Activated CD4-positive, alpha-beta memory T cell treated with anti-CD3 and anti-CD28 coated beads for 36 hours (primary cell): ENCODE results near the gene FEV. TPM values are rescaled to one million over a fixed set of nuclear protein-coding genes. Genes with fewer than 3 reads are reported as not detected.

Source experiments
- CTCF ChIA-PET: fragments of 350-600 bp; sonication (Branson Sonifier 250); formaldehyde crosslinking; loops from one replicate; lab custom pipeline; 2021; ENCODE audit warnings: antibody characterized with exemption, inconsistent platforms; lab: Charles Lee
- POLR2A ChIA-PET: fragments of 350-600 bp; sonication (Branson Sonifier 250); formaldehyde crosslinking; loops from one replicate; lab custom pipeline; 2021; ENCODE audit warnings: antibody characterized with exemption; lab: Charles Lee
- DNase-seq: peaks from one replicate; pipeline ENCODE4 v3.0.0-alpha.2; 2020
- H3K27ac Mint-ChIP-seq: one replicate; pipeline ENCODE4 v1.8.0; 2021; ENCODE audit warnings: mixed read lengths
- H3K27me3 Mint-ChIP-seq: one replicate; pipeline ENCODE4 v1.8.0; 2021; ENCODE audit warnings: mixed read lengths
- H3K36me3 Mint-ChIP-seq: one replicate; pipeline ENCODE4 v1.8.0; 2021; ENCODE audit warnings: mixed read lengths
- H3K4me1 Mint-ChIP-seq: one replicate; pipeline ENCODE4 v1.8.0; 2021; ENCODE audit warnings: low read depth, mixed read lengths
- H3K4me3 Mint-ChIP-seq: one replicate; pipeline ENCODE4 v1.8.0; 2021; ENCODE audit warnings: mild to moderate bottlenecking, mixed read lengths
- H3K9me3 Mint-ChIP-seq: one replicate; pipeline ENCODE4 v1.8.0; 2021; ENCODE audit warnings: mixed read lengths
- intact Hi-C: fragments of 100-400 bp; cut with micrococcal nuclease; formaldehyde crosslinking; loops from one replicate; pipeline ENCODE4 v1.15.1; 2023
- total RNA-seq, 2 experiments: library from RNA; stranded (reverse); gene quantifications; one replicate each; pipeline ENCODE4 v1.2.3, GENCODE V29; 2021

Gene FEV
- total RNA-seq, 2 experiments from 2014 or later = not detected

- intact Hi-C loops = no loop called here
- no peaks in the 10 kb centered on the region for H3K36me3 Mint-ChIP-seq
- no peak overlapping the region for H3K4me3 Mint-ChIP-seq
- H3K9me3 Mint-ChIP-seq = no peaks in the 10 kb centered on the region
- H3K27ac Mint-ChIP-seq = no peak overlapping the region
- peaks cover 69% of the 10 kb centered on the region for H3K27me3 Mint-ChIP-seq
- POLR2A ChIA-PET = no interaction called here
- no peak for DNase-seq
- H3K4me1 Mint-ChIP-seq = peaks cover 14% of the 10 kb centered on the region
- CTCF ChIA-PET = interaction anchor here (0.9 to 1.4 kb wide), 2 partner anchors 19 to 33 kb away, joined by 4 to 5 read pairs; no protein-coding TSS in a partner anchor
Observed at GRCh38 chr2:218961229-218961628, 23.8 kb downstream of the FEV start.

GRCh38 chr2:218960309-218961165 lies 24.4 kb downstream of the FEV start:
- POLR2A ChIA-PET = no interaction called here
- intact Hi-C loops = no loop called here
- no peaks in the 10 kb centered on the region for H3K9me3 Mint-ChIP-seq
- H3K4me1 Mint-ChIP-seq = peaks cover 14% of the 10 kb centered on the region
- CTCF ChIA-PET = interaction anchor here (0.7 to 1.8 kb wide), 4 partner anchors 19 to 335 kb away, joined by 3 to 5 read pairs (median 4); no protein-coding TSS in a partner anchor
- no peak overlapping the region for H3K4me3 Mint-ChIP-seq
- DNase-seq = no peak
- H3K27ac Mint-ChIP-seq = no peak overlapping the region
- no peaks in the 10 kb centered on the region for H3K36me3 Mint-ChIP-seq
- H3K27me3 Mint-ChIP-seq = peaks cover 66% of the 10 kb centered on the region

- H3K4me3 Mint-ChIP-seq = no peak overlapping the region
- CTCF ChIA-PET = interaction anchor here (0.6 to 1.8 kb wide), 10 partner anchors 19 to 333 kb away, joined by 3 to 10 read pairs (median 4); no protein-coding TSS in a partner anchor
- H3K9me3 Mint-ChIP-seq = no peaks in the 10 kb centered on the region
- intact Hi-C loops = loop anchor here (1.0 kb wide), 1 partner anchor 51 kb away; no protein-coding TSS in a partner anchor
- H3K36me3 Mint-ChIP-seq = no peaks in the 10 kb centered on the region
- H3K27me3 Mint-ChIP-seq = peaks cover 66% of the 10 kb centered on the region
- no peak overlapping the region for H3K27ac Mint-ChIP-seq
- POLR2A ChIA-PET = no interaction called here
- DNase-seq = no peak
- peaks cover 14% of the 10 kb centered on the region for H3K4me1 Mint-ChIP-seq
Observed at GRCh38 chr2:218959761-218960308, 25.1 kb downstream of the FEV start.

- Mint-ChIP-seq H3K4me3 (peak within 1 kb of the TSS; percentile 48), H3K27ac (no peak within 1 kb of the TSS), H3K27me3 (peaks cover 65% of the 10 kb centered on the region), H3K36me3 (no peaks in the 10 kb centered on the region), H3K4me1 (peaks cover 14% of the 10 kb centered on the region), H3K9me3 (no peaks in the 10 kb centered on the region)
- ChIA-PET CTCF (interaction anchor here (0.6 to 1.8 kb wide), 8 partner anchors 20 to 334 kb away, joined by 3 to 10 read pairs (median 4); no protein-coding TSS in a partner anchor), POLR2A (no interaction called here)
- peak; percentile 85 for DNase-seq
- intact Hi-C loops = loop anchor here (1.0 kb wide), 1 partner anchor 50 kb away; no protein-coding TSS in a partner anchor
Observed at GRCh38 chr2:218959141-218959731, 25.7 kb downstream of the FEV start, which contains the start of gene CDK5R2. CDK5R2 (plus strand) TSS chr2:218959666; CDS start chr2:218959821, 155 bp downstream.

GRCh38 chr2:218958276-218958675 lies 26.7 kb downstream of the FEV start:
- Mint-ChIP-seq H3K9me3 (no peaks in the 10 kb centered on the region), H3K27ac (no peak overlapping the region), H3K4me1 (peaks cover 14% of the 10 kb centered on the region), H3K4me3 (no peak overlapping the region), H3K36me3 (no peaks in the 10 kb centered on the region), H3K27me3 (peaks cover 57% of the 10 kb centered on the region)
- intact Hi-C loops = no loop called here
- DNase-seq = no peak
- ChIA-PET CTCF (interaction anchor here (0.9 to 2.4 kb wide), 8 partner anchors 21 to 335 kb away, joined by 3 to 10 read pairs (median 4); no protein-coding TSS in a partner anchor), POLR2A (interaction anchor here (0.6 kb wide), 1 partner anchor 298 kb away, joined by 3 read pairs; no protein-coding TSS in a partner anchor)

GRCh38 chr2:218957671-218958070 lies 27.3 kb downstream of the FEV start:
- no peaks in the 10 kb centered on the region for H3K36me3 Mint-ChIP-seq
- intact Hi-C loops = no loop called here
- peaks cover 14% of the 10 kb centered on the region for H3K4me1 Mint-ChIP-seq
- DNase-seq = no peak
- CTCF ChIA-PET = interaction anchor here (1.2 to 2.4 kb wide), 4 partner anchors 23 to 82 kb away, joined by 3 to 7 read pairs (median 4); no protein-coding TSS in a partner anchor
- no peak overlapping the region for H3K4me3 Mint-ChIP-seq
- POLR2A ChIA-PET = interaction anchor here (0.6 kb wide), 1 partner anchor 297 kb away, joined by 3 read pairs; no protein-coding TSS in a partner anchor
- no peak overlapping the region for H3K27ac Mint-ChIP-seq
- H3K9me3 Mint-ChIP-seq = no peaks in the 10 kb centered on the region
- H3K27me3 Mint-ChIP-seq = peaks cover 51% of the 10 kb centered on the region

GRCh38 chr2:218956039-218956438 lies 28.9 kb downstream of the FEV start:
- Mint-ChIP-seq H3K9me3 (no peaks in the 10 kb centered on the region), H3K27me3 (peaks cover 38% of the 10 kb centered on the region), H3K4me3 (no peak overlapping the region), H3K36me3 (no peaks in the 10 kb centered on the region), H3K27ac (no peak overlapping the region), H3K4me1 (peaks cover 9% of the 10 kb centered on the region)
- intact Hi-C loops = no loop called here
- ChIA-PET POLR2A (no interaction called here), CTCF (interaction anchor here (2.2 to 2.4 kb wide), 2 partner anchors 58 to 80 kb away, joined by 4 to 7 read pairs; no protein-coding TSS in a partner anchor)
- no peak for DNase-seq

GRCh38 chr2:218954541-218955300 lies 30.3 kb downstream of the FEV start:
- ChIA-PET CTCF (interaction anchor here (0.9 to 1.1 kb wide), 2 partner anchors 26 to 57 kb away, joined by 3 to 4 read pairs; no protein-coding TSS in a partner anchor), POLR2A (no interaction called here)
- Mint-ChIP-seq H3K4me1 (peaks cover 5% of the 10 kb centered on the region), H3K9me3 (no peaks in the 10 kb centered on the region), H3K36me3 (no peaks in the 10 kb centered on the region), H3K4me3 (no peak overlapping the region), H3K27ac (no peak overlapping the region), H3K27me3 (peaks cover 36% of the 10 kb centered on the region)
- no peak for DNase-seq
- intact Hi-C loops = no loop called here

GRCh38 chr2:218953366-218953954 lies 31.5 kb downstream of the FEV start:
- DNase-seq = no peak
- Mint-ChIP-seq H3K4me1 (no peaks in the 10 kb centered on the region), H3K4me3 (no peak overlapping the region), H3K36me3 (no peaks in the 10 kb centered on the region), H3K9me3 (no peaks in the 10 kb centered on the region), H3K27ac (no peak overlapping the region), H3K27me3 (peaks cover 27% of the 10 kb centered on the region)
- POLR2A ChIA-PET = no interaction called here
- CTCF ChIA-PET = interaction anchor here (0.8 to 1.1 kb wide), 2 partner anchors 27 to 55 kb away, joined by 3 to 5 read pairs; no protein-coding TSS in a partner anchor
- intact Hi-C loops = no loop called here

- Mint-ChIP-seq H3K36me3 (no peaks in the 10 kb centered on the region), H3K27me3 (peaks cover 16% of the 10 kb centered on the region), H3K27ac (no peak overlapping the region), H3K4me3 (no peak overlapping the region), H3K9me3 (no peaks in the 10 kb centered on the region), H3K4me1 (no peaks in the 10 kb centered on the region)
- POLR2A ChIA-PET = no interaction called here
- CTCF ChIA-PET = no interaction called here
- no peak for DNase-seq
- intact Hi-C loops = no loop called here
Observed at GRCh38 chr2:218952160-218952559, 32.8 kb downstream of the FEV start.

- no peak overlapping the region for H3K4me3 Mint-ChIP-seq
- no peaks in the 10 kb centered on the region for H3K36me3 Mint-ChIP-seq
- DNase-seq = no peak
- H3K27me3 Mint-ChIP-seq = peaks cover 32% of the 10 kb centered on the region
- no peak overlapping the region for H3K27ac Mint-ChIP-seq
- no peaks in the 10 kb centered on the region for H3K9me3 Mint-ChIP-seq
- POLR2A ChIA-PET = no interaction called here
- H3K4me1 Mint-ChIP-seq = no peaks in the 10 kb centered on the region
- CTCF ChIA-PET = no interaction called here
- intact Hi-C loops = no loop called here
Observed at GRCh38 chr2:218946621-218947020, 38.4 kb downstream of the FEV start.
